ENCODE data around the gene CILP2.

Gene CILP2

DNA sequence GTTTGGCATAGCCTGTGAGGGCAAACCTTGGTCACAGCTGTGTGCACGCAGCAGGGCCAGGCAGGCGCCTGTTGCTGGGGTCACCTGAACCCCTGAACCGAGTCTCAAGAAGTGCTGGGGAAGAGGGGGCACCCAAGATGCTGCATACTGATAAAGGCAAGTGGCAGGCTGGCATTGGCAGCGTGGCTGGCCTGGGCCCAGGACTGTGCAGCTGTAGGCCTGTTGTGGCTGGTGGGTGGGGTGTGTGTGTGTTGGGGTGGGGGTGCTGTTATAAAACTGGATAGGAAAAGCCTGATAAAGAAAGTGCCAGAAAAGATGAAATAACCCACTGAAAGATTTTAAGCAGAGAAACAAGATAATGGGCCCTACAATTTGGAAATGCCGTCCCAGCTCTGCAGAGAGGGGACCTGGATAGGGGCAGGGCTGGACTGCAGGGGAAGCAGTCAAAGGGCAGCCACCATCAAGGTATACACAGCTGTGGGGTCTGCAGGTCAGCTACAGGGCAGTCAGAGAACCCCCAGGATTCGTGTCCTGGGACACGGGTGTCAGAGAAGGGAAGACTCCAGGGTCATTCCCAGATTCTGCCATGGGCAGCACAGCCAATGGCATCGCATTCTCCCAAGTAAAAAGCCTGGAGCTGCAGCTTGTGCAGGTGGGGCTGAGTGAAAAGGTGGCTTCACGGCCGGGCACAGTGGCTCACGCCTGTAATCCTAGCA is 33.2 kb downstream of the CILP2 start:
- DNase-seq, result no peak

DNA sequence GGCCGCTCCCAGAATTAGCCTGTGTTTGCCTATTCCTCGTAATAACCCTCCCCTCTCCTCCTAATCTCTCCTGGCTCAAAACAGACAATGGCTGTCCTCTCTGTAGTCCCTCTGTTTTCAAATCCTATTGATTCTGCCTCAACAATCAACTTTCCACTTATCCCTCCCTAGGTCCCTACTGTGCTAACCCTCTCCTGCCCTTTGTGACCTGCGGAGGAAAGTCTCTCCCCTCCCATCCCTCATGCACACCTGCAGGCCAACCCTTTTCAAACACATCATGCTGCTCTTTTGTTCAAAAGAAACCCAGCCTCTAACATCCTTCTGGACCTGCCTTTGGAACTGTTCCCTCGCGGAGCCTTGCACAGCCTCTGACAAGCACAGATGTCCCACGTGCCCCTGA is 37.3 kb downstream of the CILP2 start:
- DNase-seq, result no peak

DNA sequence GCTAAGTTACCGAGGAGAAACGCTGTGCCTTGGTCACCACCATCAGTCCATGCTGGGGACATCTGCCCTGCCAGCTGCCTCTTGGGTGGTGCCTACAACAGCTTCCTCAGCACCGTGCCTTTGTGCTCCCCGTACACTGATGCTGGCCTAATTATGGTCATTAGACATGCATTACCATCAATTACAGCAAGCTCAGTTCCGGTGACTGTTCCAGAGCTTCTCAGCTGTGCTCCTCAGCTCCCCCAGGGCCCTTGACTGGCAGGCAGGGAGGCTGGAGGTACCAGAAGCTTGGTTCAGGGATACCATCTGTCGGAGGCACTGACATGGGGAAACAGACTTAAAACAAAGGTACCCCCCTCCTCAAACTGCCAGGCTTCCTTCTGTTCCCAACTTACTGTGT is 40.2 kb downstream of the CILP2 start:
- no peak for DNase-seq

GRCh38 chr19:19579533-19580361 is 41.7 kb downstream of the CILP2 start:
- DNase-seq, result no peak

DNA sequence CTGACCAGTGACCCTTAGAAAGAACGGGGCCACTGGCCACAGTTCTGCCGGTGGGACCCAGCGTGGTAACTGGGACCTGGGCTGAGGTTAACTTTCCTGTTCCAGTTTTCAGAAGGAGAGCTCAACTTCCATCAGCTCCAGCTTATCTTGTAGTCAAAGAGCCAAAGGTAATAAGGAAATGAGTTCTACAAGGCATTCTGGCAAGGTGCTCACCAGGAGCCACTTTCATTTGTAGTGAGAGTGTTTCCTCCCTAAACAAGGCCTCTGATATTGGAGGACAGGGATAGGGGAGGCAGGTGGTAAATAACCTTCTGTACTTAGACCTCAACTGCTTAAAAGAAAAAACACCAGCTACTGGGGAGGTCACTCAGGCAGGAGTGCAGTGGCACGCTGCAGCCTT is 42.4 kb downstream of the CILP2 start:
- no peak for DNase-seq

DNA sequence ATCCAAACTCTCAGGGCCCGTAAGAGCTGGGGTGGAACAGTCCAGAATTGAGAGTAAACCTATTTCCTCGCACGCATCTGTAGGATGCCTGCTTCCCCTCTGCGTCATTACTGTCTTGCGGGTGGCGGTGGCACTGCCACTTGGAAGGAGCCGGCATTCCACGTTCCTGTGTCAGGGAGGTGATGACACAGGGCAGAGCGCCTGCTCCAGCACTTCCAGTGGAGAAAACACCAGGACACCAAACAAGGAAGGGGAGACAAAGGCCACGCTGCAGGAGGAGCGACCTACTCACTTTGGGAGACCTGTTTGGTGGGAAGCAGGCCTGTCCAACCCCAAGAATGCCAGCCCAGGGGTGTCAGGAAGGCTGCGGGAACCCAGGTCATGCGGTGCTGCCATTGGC is 43.3 kb downstream of the CILP2 start:
- DNase-seq, result no peak

DNA sequence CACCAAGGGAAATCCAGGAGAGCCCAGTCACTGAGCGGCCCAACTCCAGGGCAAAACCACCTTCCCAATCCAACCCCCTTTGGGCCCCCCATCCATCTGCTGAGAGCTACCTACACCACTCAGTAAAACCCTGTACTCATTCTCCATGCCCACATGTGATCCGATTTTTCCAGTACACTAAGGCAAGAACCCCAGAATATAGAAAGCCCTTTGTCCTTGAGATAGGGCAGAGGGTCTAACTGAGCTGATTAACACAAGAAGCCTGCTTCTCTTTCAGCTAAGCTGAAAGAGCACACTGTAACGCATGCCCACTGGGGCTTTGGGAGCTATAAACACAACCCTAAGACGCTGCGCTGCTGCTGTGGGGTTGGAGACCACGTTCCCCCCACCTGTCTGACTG is 44.4 kb downstream of the CILP2 start:
- DNase-seq, result no peak

GRCh38 chr19:19584356-19584755 is 46.3 kb downstream of the CILP2 start:
- DNase-seq, result no peak

DNA sequence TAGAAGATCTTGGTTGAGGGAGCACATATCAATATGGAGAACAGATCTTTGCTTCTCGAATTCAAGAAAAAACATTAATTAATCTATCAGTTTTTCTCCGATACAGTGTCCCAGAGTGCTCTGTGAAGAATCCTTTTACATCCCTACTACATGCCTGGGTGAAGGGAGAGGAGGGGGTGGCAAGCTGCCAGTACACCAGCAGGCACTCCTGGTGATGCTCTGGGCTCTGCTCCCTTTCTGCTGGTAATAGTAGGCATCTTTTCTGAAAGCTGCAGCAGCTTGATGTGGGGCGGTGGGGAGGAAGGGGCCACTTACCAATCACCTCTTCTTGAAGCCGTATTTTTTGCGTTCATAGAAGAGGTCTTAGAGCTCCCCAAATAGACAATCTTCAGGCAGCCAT is 49.7 kb downstream of the CILP2 start:
- no peak for DNase-seq

- DNase-seq, result no peak
These were observed 50.5 kb downstream of the CILP2 start for GRCh38 chr19:19588546-19588945.

GRCh38 chr19:19591133-19591825 is 53.2 kb downstream of the CILP2 start:
- peak; percentile 73 for DNase-seq

- no peak for DNase-seq
These were observed 54.6 kb downstream of the CILP2 start for GRCh38 chr19:19592690-19593089.

DNA sequence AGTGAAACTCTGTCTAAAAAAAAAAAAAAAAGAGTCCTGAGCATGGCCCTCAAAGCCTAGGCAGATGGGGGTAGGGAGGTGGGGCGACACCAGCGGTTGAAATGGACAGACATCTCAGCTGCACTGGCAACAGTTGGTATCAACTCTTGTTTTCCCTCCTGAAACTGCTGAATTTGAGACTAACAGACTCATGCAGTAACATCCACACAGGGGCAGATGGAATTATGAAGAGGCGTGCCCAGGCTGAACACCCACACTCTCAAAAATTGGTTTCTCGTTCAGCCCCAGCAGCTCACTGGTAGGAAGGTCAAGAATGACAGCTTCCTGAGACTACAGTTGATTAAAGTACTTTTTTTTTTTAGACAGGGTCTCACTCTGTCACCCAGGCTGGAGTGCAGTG is 56.3 kb downstream of the CILP2 start:
- peak; percentile 13 for DNase-seq

DNA sequence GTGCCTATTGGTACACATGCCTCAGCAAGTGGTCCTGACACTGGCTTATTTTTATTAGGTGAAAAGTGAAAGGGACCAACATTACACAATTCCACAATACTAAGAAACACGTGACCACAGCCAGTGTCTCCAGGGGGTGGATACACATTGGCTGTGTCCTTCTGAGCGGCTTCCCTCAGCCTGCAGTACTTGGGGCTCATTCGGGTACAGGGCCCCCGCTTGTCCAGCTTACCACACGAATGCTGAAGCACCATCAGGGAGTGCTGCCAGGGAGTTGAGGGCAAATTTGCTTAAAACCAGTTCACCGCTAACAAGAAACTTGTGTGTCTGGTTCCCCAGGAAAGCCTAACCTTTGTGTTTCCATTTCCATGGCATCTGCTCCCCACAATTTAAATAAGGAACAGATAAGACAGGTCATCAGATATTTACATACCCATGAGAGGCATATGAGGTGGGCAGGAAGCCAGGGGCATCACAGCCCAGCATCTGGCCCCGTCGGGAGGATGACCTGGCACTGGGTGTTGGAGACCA is 57.2 kb downstream of the CILP2 start:
- DNase-seq, result no peak
